Right cardiac atrium (tissue), 5 donors: Measurements from ENCODE around the gene POP7. TPM values are rescaled to one million over a fixed set of nuclear protein-coding genes. Genes with fewer than 3 reads are reported as not detected.
"Not testable (repeated sequence)": the region's sequence is repeated elsewhere in the genome, so short reads cannot be mapped to it uniquely, and the experiment has no call there.

Experiments used
- ATAC-seq, 2 donors: fragments of 200-7000 bp; cut with Tn5 transposase; one replicate each; pipeline versions ENCODE4 v1.8.0 to v1.9.1; 2020; ENCODE audit warnings: moderate library complexity in 2 of 2, mild to moderate bottlenecking in 1 of 2
- DNase-seq, 3 donors: peaks; one replicate each; pipeline ENCODE4 v3.0.0-alpha.2; 2020
- H3K27ac ChIP-seq: one replicate; pipeline ENCODE4 v1.5.1; 2013; ENCODE audit warnings: mild to moderate bottlenecking, low read length, control low read depth, moderate library complexity
- H3K27me3 ChIP-seq: one replicate; pipeline ENCODE4 v1.6.1; 2013; ENCODE audit not compliant: control insufficient read depth, insufficient read depth
- H3K4me1 ChIP-seq: one replicate; pipeline ENCODE4 v1.6.1; 2013; ENCODE audit warnings: low read length; ENCODE audit not compliant: control insufficient read depth, insufficient read depth
- H3K4me3 ChIP-seq: one replicate; pipeline ENCODE4 v1.5.1; 2013; ENCODE audit warnings: low read length, control low read depth
- H3K9me3 ChIP-seq: one replicate; pipeline ENCODE4 v1.6.1; 2013; ENCODE audit warnings: low read length; ENCODE audit not compliant: control insufficient read depth
- WGBS: extraction: QIAGEN DNeasy Blood & Tissue Kit; methylation state at CpG from one replicate; pipeline ENCODE4 v1.1.7; 2013; 5-methylcytosine and 5-hydroxymethylcytosine counted together
- intact Hi-C, 4 donors: fragments of 100-400 bp; cut with DNase I; formaldehyde crosslinking; loops; one replicate each; pipeline versions ENCODE4 v1.11.0 to v1.14.0; 2022 to 2023
- polyA plus RNA-seq: library from polyadenylated mRNA; stranded (reverse); fragments of 200-250 nt; gene quantifications from one replicate; pipeline ENCODE4 v1.2.3, GENCODE V29; 2013
- total RNA-seq, 4 donors: library from RNA; stranded (reverse); fragmentation: NEBNext Ultra II Directional; extraction: Animal tissue kit (Norgen Biotek cat#: 25700); gene quantifications; one replicate each; pipeline ENCODE4 v1.2.1, GENCODE V29; 2021
- donor health status: healthy with polysubstance abuse.
- donor health status: DM: no; HTN: yes; CAD: no.
- donor health status: DM: no; HTN: no; CAD: no.
- donor health status: DM: no; HTN: yes; CAD: no; lungs with severe emphysema.
- donor health status: DM: yes; HTN: yes; CAD: no.

Gene POP7
- total and polyA plus RNA-seq, 5 donors: 21.4 to 37.2 (median 25.7) TPM

GRCh38 chr7:100711369-100711768 is 5.4 kb downstream of the POP7 start:
- H3K27ac ChIP-seq: no peak overlapping the region
- no peak for DNase-seq
- H3K4me1 ChIP-seq: no peaks in the 10 kb centered on the region
- WGBS: 62% methylated on average over 11 of the region's 11 CpGs
- ATAC-seq: peak; percentile 7 to 36
- intact Hi-C loops: no loop called here
- H3K4me3 ChIP-seq: no peak overlapping the region
- H3K9me3 ChIP-seq: no peaks in the 10 kb centered on the region
- no peaks in the 10 kb centered on the region for H3K27me3 ChIP-seq

- no peaks in the 10 kb centered on the region for H3K4me1 ChIP-seq
- intact Hi-C loops: no loop called here
- H3K27me3 ChIP-seq: no peaks in the 10 kb centered on the region
- DNase-seq (no peak), ATAC-seq (no peak)
- 68% methylated on average over 8 of the region's 8 CpGs for WGBS
- H3K27ac ChIP-seq: no peak overlapping the region
- H3K4me3 ChIP-seq: no peak overlapping the region
- H3K9me3 ChIP-seq: no peaks in the 10 kb centered on the region
These were observed 8.8 kb downstream of the POP7 start for GRCh38 chr7:100714725-100715124.

- H3K4me1 ChIP-seq, H3K9me3 ChIP-seq, H3K27me3 ChIP-seq, H3K4me3 ChIP-seq, intact Hi-C loops, ATAC-seq, H3K27ac ChIP-seq, DNase-seq: not testable (repeated sequence)
- WGBS: 90% methylated on average over 2 of the region's 2 CpGs
These were observed 11.2 kb downstream of the POP7 start for GRCh38 chr7:100717073-100717472.

- intact Hi-C loops: no loop called here
- ATAC-seq (no peak), DNase-seq (no peak)
- 50% methylated on average over 8 of the region's 8 CpGs for WGBS
- Histone ChIP-seq H3K4me3 (no peak overlapping the region), H3K4me1 (no peaks in the 10 kb centered on the region), H3K27me3 (no peaks in the 10 kb centered on the region), H3K27ac (no peak overlapping the region), H3K9me3 (no peaks in the 10 kb centered on the region)
These were observed 13.8 kb downstream of the POP7 start for GRCh38 chr7:100719523-100720278.

- H3K4me3 ChIP-seq: peak within 1 kb of the TSS; percentile 2
- 2% methylated on average over 21 of the region's 21 CpGs for WGBS
- no peak within 1 kb of the TSS for H3K27ac ChIP-seq
- DNase-seq: no peak
- H3K27me3 ChIP-seq: no peaks in the 10 kb centered on the region
- no peak for ATAC-seq
- intact Hi-C loops: no loop called here
- H3K4me1 ChIP-seq: no peaks in the 10 kb centered on the region
- H3K9me3 ChIP-seq: no peaks in the 10 kb centered on the region
These were observed 14.4 kb downstream of the POP7 start, which contains the start of gene EPO for GRCh38 chr7:100720279-100720670. Gene EPO, plus strand, starts transcription at chr7:100720468. Its CDS starts 513 bp downstream, at chr7:100720981.

GRCh38 chr7:100720671-100721504 is 15.0 kb downstream of the POP7 start:
- H3K27ac ChIP-seq: no peak overlapping the region
- H3K9me3 ChIP-seq: no peaks in the 10 kb centered on the region
- intact Hi-C loops: no loop called here
- DNase-seq: no peak
- H3K4me1 ChIP-seq: no peaks in the 10 kb centered on the region
- WGBS: 4% methylated on average over 56 of the region's 56 CpGs
- ATAC-seq: peak in 1 of 2 donors; percentile 36
- H3K27me3 ChIP-seq: no peaks in the 10 kb centered on the region
- H3K4me3 ChIP-seq: peak overlapping the region; percentile 2

- DNase-seq: no peak
- no peaks in the 10 kb centered on the region for H3K27me3 ChIP-seq
- WGBS: 74% methylated on average over 8 of the region's 8 CpGs
These were observed 15.5 kb downstream of the POP7 start for GRCh38 chr7:100721505-100721812.

GRCh38 chr7:100722480-100723212 is 16.7 kb downstream of the POP7 start:
- no peaks in the 10 kb centered on the region for H3K27me3 ChIP-seq
- H3K4me3 ChIP-seq: no peak overlapping the region
- DNase-seq: no peak
- 81% methylated on average over 17 of the region's 17 CpGs for WGBS
- no peaks in the 10 kb centered on the region for H3K4me1 ChIP-seq
- H3K27ac ChIP-seq: no peak overlapping the region
- no peak for ATAC-seq
- H3K9me3 ChIP-seq: no peaks in the 10 kb centered on the region
- intact Hi-C loops: no loop called here

More at GRCh38 chr7:100721505-100721812, 15.5 kb downstream of the POP7 start:
- Histone ChIP-seq H3K27ac (no peak overlapping the region), H3K4me1 (no peaks in the 10 kb centered on the region), H3K4me3 (no peak overlapping the region), H3K9me3 (no peaks in the 10 kb centered on the region)
- ATAC-seq: no peak
- intact Hi-C loops: no loop called here

- WGBS: 79% methylated on average over 16 of the region's 16 CpGs
- H3K27ac ChIP-seq: no peak overlapping the region
- H3K27me3 ChIP-seq: no peaks in the 10 kb centered on the region
- H3K4me1 ChIP-seq: no peaks in the 10 kb centered on the region
- H3K4me3 ChIP-seq: no peak overlapping the region
- intact Hi-C loops: no loop called here
- H3K9me3 ChIP-seq: no peaks in the 10 kb centered on the region
- DNase-seq: no peak
- no peak for ATAC-seq
These were observed 17.9 kb downstream of the POP7 start for GRCh38 chr7:100723732-100724275.

- H3K4me1 ChIP-seq, H3K27ac ChIP-seq, DNase-seq, H3K4me3 ChIP-seq, H3K9me3 ChIP-seq, H3K27me3 ChIP-seq, intact Hi-C loops, ATAC-seq: not testable (repeated sequence)
- WGBS: 93% methylated on average over 2 of the region's 2 CpGs
These were observed 18.4 kb downstream of the POP7 start for GRCh38 chr7:100724364-100724763.
